Left cardiac atrium (tissue), 4 donors: ENCODE data around the gene UBLCP1. TPM values are rescaled to one million over a fixed set of nuclear protein-coding genes. Genes with fewer than 3 reads are reported as not detected.

Source experiments
- ATAC-seq, 2 donors: fragments of 200-7000 bp; cut with Tn5 transposase; one replicate each; pipeline ENCODE4 v1.9.1; 2020; ENCODE audit warnings: mild to moderate bottlenecking in 2 of 2, moderate library complexity in 2 of 2
- DNase-seq: peaks from one replicate; pipeline ENCODE4 v3.0.0-alpha.2; 2020
- intact Hi-C, 2 donors: fragments of 100-400 bp; cut with DNase I; formaldehyde crosslinking; loops; one replicate each; pipeline versions ENCODE4 v1.14.1 to v1.15.1; 2022 to 2023
- total RNA-seq, 2 donors: library from RNA; stranded (reverse); fragmentation: NEBNext Ultra II Directional; extraction: Animal tissue kit (Norgen Biotek cat#: 25700); gene quantifications; one replicate each; pipeline ENCODE4 v1.2.1, GENCODE V29; 2021
- donor health status: DM: no; HTN: yes; CAD: no.
- donor health status: DM: no; HTN: yes; CAD: no; lungs with severe emphysema.
- donor health status: DM: yes; HTN: yes; CAD: no.
- donor health status: Dilated cardiomyopathy.

UBLCP1 gene
- total RNA-seq, 2 donors from 2014 or later = 13.6 to 15.5 TPM

- no peak for DNase-seq
- no peak for ATAC-seq
- intact Hi-C loops = no loop called here
Measured at GRCh38 chr5:159303286-159303685, 40.2 kb downstream of the UBLCP1 start.

DNA sequence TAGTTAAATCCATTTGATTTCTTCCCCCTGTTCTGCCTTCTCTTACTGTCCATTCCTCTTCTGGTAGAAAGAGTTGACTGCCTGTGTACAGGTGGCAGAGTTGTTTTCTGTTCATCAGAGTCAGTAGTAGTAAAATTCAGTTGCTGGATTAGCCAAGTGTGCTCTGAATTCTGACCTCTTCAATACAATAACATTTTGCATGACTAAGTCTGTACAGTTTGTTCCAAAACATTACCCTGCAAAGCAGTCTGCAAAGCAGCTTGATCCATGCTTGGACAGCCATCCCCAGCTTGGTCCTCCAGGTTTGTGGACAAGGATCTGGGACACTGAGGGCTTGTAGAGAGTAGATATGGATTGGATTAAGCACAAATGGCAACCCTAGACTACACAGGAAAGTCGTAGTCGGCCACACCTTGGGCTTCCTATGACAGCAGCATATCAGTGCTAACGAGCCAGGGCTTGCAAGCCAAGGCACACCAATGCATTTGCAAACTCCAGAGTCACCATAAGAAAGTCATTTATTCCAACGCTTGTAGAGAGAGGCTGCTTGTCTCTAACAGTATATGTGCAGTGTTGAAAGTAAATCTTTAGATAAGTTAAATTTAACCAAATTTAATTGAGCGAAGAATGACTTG lies 42.0 kb downstream of the UBLCP1 start:
- intact Hi-C loops = no loop called here
- ATAC-seq (no peak), DNase-seq (no peak)

GRCh38 chr5:159309689-159310433 lies 46.8 kb downstream of the UBLCP1 start:
- DNase-seq (peak; percentile 26), ATAC-seq (no peak)
- intact Hi-C loops = loop anchor here in 1 of 2 donors (10.0 kb wide), 1 partner anchor 155 kb away; no protein-coding TSS in a partner anchor

GRCh38 chr5:159310511-159310910 lies 47.4 kb downstream of the UBLCP1 start:
- intact Hi-C loops = loop anchor here in 1 of 2 donors (10.0 kb wide), 1 partner anchor 156 kb away; no protein-coding TSS in a partner anchor
- ATAC-seq (peak in 1 of 2 donors; percentile 65), DNase-seq (peak; percentile 26)

DNA sequence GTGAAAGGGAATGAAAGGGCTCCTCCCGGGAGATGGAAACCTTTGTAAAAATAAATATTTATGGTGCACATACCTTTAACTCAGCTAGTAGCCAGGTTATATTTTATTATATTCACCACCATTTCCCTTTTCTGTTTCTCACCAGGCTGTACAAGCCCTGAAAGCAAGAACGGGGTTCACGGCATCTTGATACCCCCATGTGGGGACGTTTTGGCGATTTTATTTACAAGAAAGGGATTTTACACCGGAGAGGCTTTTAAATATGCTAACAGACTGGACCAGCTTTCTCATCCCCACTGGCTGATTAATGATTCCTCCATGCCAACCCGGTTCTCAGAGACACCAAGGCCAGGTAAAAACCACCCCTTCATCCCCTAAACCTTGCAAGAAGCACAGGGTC lies 48.0 kb downstream of the UBLCP1 start:
- intact Hi-C loops = loop anchor here in 1 of 2 donors (10.0 kb wide), 1 partner anchor 156 kb away; no protein-coding TSS in a partner anchor
- ATAC-seq (no peak), DNase-seq (no peak)

- no peak for DNase-seq
- intact Hi-C loops = loop anchor here in 1 of 2 donors (10.0 kb wide), 1 partner anchor 158 kb away; no protein-coding TSS in a partner anchor
- no peak for ATAC-seq
Measured at GRCh38 chr5:159313197-159313596, 50.1 kb downstream of the UBLCP1 start.

DNA sequence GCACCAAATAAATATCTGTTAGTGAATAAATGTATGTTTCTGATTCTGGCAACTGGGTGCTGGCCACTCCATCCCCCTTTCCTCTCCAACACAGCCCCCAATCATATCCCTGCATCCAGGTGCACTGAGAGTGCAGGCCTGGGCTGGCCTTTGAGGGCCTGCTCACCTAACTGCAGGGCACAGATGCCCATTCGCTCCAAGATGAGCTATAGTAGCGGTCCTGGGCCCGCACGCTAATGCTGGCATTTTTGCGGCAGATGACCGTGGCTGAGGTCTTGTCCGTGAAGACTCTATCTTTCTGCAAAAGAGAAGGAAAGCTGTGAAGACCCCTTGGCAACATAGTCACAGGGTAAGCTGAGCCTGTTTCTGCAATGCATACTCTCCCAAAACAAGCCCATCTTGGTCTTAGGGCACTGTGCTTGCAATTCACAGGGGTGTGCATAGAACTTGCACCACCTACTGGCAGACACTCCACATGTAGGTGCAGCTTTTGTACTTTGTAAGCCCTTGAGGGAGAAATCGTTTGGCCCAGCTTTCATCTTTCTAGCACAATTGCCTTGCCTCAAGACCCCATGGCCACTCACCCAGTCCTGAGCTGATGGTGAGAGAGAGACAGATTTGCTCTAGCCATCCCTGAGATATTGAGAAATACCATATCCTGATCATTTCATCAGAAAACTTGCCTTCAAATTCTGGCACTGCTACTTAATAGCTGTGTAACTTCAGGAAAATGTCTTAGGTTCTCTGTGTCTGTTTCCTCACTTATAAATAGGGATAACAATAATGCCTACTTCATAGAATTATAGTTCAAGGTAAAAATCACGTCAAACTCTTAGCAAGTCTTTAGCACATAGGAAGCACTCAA lies 53.7 kb downstream of the UBLCP1 start:
- ATAC-seq (peak in 1 of 2 donors; percentile 47), DNase-seq (no peak)
- intact Hi-C loops = loop anchor here in 1 of 2 donors (10.0 kb wide), 1 partner anchor 162 kb away; no protein-coding TSS in a partner anchor

DNA sequence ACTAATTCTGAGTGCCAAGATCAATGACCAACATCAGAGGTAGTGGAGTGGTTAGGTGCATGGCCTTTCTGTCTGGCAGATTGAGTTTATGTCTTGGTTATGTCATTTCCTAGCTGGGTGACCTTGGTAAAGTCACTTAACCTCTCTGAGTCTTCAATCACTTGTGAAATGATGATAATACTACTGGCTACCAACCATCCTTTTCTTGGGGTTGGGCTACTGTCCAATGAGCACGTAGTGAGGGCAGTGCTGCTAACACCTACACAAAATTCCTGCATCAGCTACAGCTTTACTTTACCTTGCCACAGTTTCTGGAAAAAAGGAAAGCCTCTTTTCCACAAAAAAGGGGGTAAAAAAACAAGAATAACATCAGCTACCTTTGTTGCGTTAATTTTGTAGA lies 54.8 kb downstream of the UBLCP1 start:
- no peak for ATAC-seq
- intact Hi-C loops = loop anchor here in 1 of 2 donors (10.0 kb wide), 1 partner anchor 163 kb away; no protein-coding TSS in a partner anchor
- DNase-seq = no peak

- DNase-seq (no peak), ATAC-seq (no peak)
- intact Hi-C loops = loop anchor here in 1 of 2 donors (10.0 kb wide), 1 partner anchor 164 kb away; no protein-coding TSS in a partner anchor
Measured at GRCh38 chr5:159318448-159318847, 55.4 kb downstream of the UBLCP1 start.

DNA sequence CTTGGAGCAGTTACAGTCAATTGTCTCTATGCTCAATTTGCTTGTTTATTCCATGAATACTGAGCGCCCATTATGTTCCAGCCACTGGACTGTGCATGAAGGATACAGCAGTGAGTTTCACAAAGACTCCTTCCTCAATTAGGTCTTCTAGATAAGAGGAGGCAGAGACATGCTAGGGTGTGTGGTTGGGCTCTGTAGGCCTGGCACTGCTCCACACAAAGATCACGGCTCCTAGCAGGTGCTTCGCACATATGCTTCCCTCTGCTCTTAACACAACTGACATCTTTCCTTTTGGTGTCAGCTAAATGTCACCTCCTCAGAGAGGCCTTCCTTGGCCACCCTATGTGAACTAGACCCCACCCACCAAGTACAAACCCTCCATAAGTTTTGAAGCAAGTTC lies 56.3 kb downstream of the UBLCP1 start:
- intact Hi-C loops = loop anchor here in 1 of 2 donors (10.0 kb wide), 1 partner anchor 165 kb away; no protein-coding TSS in a partner anchor
- no peak for DNase-seq
- no peak for ATAC-seq

DNA sequence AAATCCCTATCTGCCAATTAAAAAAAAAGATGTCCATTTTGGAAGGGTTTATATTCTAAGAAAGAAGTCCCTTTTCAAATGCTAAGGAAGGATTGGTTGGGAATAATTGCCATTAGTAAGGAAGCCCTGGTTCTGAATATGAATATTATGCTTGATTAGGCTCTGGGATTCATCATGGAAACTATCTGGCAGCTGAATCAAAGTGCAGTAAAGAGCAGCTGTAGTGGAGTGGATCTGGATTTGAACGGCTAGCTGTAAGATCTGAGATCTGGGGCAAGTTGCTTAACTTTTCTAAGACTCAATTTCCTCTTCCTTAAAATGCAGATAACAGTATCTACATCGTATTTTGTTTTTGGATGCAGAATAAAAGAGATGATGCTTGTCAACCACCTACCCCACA lies 56.7 kb downstream of the UBLCP1 start:
- DNase-seq = no peak
- no peak for ATAC-seq
- intact Hi-C loops = loop anchor here in 1 of 2 donors (10.0 kb wide), 1 partner anchor 165 kb away; no protein-coding TSS in a partner anchor

DNA sequence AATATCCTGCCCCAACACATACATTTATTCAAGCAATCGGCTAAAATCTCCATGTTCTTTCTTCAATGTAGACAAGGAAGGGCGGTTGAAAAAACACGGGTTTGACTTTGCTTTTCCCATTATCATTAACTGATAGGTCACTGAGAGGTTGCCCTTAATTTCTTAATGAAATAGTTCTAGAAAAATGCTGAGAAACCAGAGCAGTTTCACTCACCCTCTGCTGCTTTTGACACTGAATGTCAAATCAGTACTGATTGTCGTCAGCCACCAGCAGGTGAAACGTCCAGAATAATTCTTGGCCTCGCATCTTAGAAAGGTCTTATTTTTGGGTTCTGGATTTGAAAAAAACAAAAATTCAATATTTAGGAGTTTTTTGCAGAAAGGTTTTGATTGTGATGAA lies 59.1 kb downstream of the UBLCP1 start:
- ATAC-seq = no peak
- intact Hi-C loops = no loop called here

DNA sequence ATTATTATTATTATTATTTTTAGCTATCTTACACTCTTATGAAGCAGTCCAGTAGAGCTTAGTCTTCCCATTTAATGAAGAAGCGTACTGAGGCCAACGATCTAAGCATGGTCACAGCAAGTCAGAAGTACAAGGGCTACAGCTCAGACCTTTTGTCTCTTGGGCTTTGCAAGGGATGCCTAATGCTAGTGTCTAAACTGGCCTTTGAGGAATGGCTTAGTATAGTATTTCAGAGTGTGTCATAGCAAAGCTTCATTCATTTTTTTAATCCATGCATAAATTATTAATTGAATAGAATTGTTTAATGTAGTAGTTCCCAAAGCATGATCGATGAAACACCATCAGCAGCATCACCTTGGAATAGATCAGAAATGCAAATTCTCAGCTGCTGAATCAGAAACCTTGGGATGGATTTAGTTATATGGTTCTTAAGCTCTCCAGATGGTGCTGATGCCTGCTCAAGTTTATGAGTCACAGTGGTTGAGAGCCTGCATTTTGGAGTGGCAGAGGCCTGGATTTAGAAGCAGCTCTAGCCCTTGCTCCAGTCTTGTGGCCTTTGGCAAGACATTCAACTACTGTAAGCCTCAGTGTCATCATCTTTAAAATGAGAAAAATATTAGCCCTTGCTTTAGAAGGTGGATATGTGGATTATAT lies 61.1 kb downstream of the UBLCP1 start:
- DNase-seq (no peak), ATAC-seq (no peak)
- intact Hi-C loops = no loop called here

More for the DNA sequence above, 59.1 kb downstream of the UBLCP1 start:
- DNase-seq = no peak

- no peak for DNase-seq
- no peak for ATAC-seq
- intact Hi-C loops = no loop called here
Measured at GRCh38 chr5:159324986-159325385, 61.9 kb downstream of the UBLCP1 start.

GRCh38 chr5:159330131-159330800 lies 67.2 kb downstream of the UBLCP1 start, which contains the start of gene IL12B:
Gene IL12B (minus strand): TSS chr5:159330487. CDS start chr5:159326782, 3,705 bp downstream.
- DNase-seq (no peak), ATAC-seq (peak in 1 of 2 donors; percentile 7)
- intact Hi-C loops = loop anchor here (5.0 to 10.0 kb wide), 2 partner anchors 655 to 657 kb away; no protein-coding TSS in a partner anchor

GRCh38 chr5:159331093-159331973 lies 68.2 kb downstream of the UBLCP1 start:
- intact Hi-C loops = loop anchor here (5.0 to 10.0 kb wide), 2 partner anchors 653 to 656 kb away; no protein-coding TSS in a partner anchor
- ATAC-seq (peak; percentile 81 to 95), DNase-seq (peak; percentile 77)
